Measurements from ENCODE around the gene RIMS1. TPM values are rescaled to one million over a fixed set of nuclear protein-coding genes. Genes with fewer than 3 reads are reported as not detected.

RIMS1 gene
- total RNA-seq, 1 donor from 2014 or later: under 0.01 TPM

DNA sequence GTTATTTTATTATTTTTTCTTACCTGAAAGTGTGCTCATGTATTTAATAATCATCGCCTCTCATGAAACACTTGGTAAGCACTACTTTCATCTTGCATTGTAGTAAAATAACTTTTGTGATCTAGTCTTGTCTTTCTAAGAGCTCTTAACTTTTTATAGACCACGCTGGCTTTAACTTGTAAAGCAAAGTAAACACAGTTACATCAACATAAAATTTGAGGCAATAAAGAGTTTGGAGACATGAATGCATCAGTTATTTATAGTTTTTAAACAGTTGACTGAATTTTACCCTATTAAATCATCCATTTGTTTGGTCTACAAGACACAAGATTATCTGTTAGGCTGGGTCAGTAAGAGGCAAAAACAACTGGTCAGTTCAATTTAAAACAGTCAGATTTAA, 517.1 kb downstream of the RIMS1 start:
- Histone ChIP-seq H3K27me3 (ENCODE audit: control insufficient read depth, insufficient read depth, low read length) (no peaks in the 10 kb centered on the region), H3K4me3 (ENCODE audit: low read depth, low read length) (no peak overlapping the region), H3K36me3 (ENCODE audit: control insufficient read depth, insufficient read depth, low read length) (no peaks in the 10 kb centered on the region)
- TF ChIP-seq, protein P1, sequence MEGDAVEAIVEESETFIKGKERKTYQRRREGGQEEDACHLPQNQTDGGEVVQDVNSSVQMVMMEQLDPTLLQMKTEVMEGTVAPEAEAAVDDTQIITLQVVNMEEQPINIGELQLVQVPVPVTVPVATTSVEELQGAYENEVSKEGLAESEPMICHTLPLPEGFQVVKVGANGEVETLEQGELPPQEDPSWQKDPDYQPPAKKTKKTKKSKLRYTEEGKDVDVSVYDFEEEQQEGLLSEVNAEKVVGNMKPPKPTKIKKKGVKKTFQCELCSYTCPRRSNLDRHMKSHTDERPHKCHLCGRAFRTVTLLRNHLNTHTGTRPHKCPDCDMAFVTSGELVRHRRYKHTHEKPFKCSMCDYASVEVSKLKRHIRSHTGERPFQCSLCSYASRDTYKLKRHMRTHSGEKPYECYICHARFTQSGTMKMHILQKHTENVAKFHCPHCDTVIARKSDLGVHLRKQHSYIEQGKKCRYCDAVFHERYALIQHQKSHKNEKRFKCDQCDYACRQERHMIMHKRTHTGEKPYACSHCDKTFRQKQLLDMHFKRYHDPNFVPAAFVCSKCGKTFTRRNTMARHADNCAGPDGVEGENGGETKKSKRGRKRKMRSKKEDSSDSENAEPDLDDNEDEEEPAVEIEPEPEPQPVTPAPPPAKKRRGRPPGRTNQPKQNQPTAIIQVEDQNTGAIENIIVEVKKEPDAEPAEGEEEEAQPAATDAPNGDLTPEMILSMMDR (IDR thresholded peaks at IDR 0.05; ENCODE audit: insufficient read depth, low read length, severe bottlenecking): no peak
- no peak for DNase-seq (ENCODE audit: low read depth)
- no peak for FAIRE-seq

- FAIRE-seq: no peak
Measured at GRCh38 chr6:72406517-72406916, 520.2 kb downstream of the RIMS1 start.

GRCh38 chr6:72410769-72411168, 524.4 kb downstream of the RIMS1 start:
- TF ChIP-seq, protein P1 (IDR thresholded peaks at IDR 0.05; ENCODE audit: insufficient read depth, low read length, severe bottlenecking): no peak
- no peaks in the 10 kb centered on the region for H3K36me3 ChIP-seq (ENCODE audit: control insufficient read depth, insufficient read depth, low read length)
- DNase-seq (ENCODE audit: low read depth) (no peak), FAIRE-seq (no peak)
- H3K27me3 ChIP-seq (ENCODE audit: control insufficient read depth, insufficient read depth, low read length): no peaks in the 10 kb centered on the region
- no peak overlapping the region for H3K4me3 ChIP-seq (ENCODE audit: low read depth, low read length)

More at GRCh38 chr6:72406517-72406916, 520.2 kb downstream of the RIMS1 start:
- TF ChIP-seq, protein P1 (IDR thresholded peaks at IDR 0.05; ENCODE audit: insufficient read depth, low read length, severe bottlenecking): no peak
- no peak overlapping the region for H3K4me3 ChIP-seq (ENCODE audit: low read depth, low read length)
- DNase-seq (ENCODE audit: low read depth): no peak
- no peaks in the 10 kb centered on the region for H3K36me3 ChIP-seq (ENCODE audit: control insufficient read depth, insufficient read depth, low read length)
- no peaks in the 10 kb centered on the region for H3K27me3 ChIP-seq (ENCODE audit: control insufficient read depth, insufficient read depth, low read length)

- FAIRE-seq (no peak), DNase-seq (ENCODE audit: low read depth) (peak; percentile 73)
- H3K36me3 ChIP-seq (ENCODE audit: control insufficient read depth, insufficient read depth, low read length): no peaks in the 10 kb centered on the region
- no peak overlapping the region for H3K4me3 ChIP-seq (ENCODE audit: low read depth, low read length)
- TF ChIP-seq, protein P1 (IDR thresholded peaks at IDR 0.05; ENCODE audit: insufficient read depth, low read length, severe bottlenecking): peak; percentile 100
- H3K27me3 ChIP-seq (ENCODE audit: control insufficient read depth, insufficient read depth, low read length): no peaks in the 10 kb centered on the region
Measured at GRCh38 chr6:72411872-72412708, 525.7 kb downstream of the RIMS1 start.

DNA sequence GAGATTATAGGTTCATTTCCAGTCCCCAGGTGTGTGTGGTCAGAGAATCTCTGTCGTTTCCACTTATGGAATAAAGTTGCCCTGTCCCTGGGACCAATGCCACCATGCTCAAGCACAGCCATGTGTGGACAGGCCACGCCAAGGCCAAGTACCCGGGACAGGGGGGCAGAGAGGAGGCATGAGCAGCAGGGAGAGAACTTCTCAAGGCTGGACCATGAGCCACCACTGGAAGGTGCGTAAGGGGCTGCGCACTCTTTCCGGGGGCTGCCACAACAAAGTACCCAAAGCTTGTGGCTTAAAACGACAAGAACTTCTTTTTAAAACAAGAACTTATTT, 526.3 kb downstream of the RIMS1 start:
- FAIRE-seq (no peak), DNase-seq (ENCODE audit: low read depth) (no peak)
- TF ChIP-seq, protein P1 (IDR thresholded peaks at IDR 0.05; ENCODE audit: insufficient read depth, low read length, severe bottlenecking): no peak
- Histone ChIP-seq H3K36me3 (ENCODE audit: control insufficient read depth, insufficient read depth, low read length) (no peaks in the 10 kb centered on the region), H3K4me3 (ENCODE audit: low read depth, low read length) (no peak overlapping the region), H3K27me3 (ENCODE audit: control insufficient read depth, insufficient read depth, low read length) (no peaks in the 10 kb centered on the region)

- H3K27me3 ChIP-seq (ENCODE audit: control insufficient read depth, insufficient read depth, low read length): no peaks in the 10 kb centered on the region
- H3K4me3 ChIP-seq (ENCODE audit: low read depth, low read length): no peak overlapping the region
- FAIRE-seq (no peak), DNase-seq (ENCODE audit: low read depth) (no peak)
- TF ChIP-seq, protein P1 (IDR thresholded peaks at IDR 0.05; ENCODE audit: insufficient read depth, low read length, severe bottlenecking): no peak
- H3K36me3 ChIP-seq (ENCODE audit: control insufficient read depth, insufficient read depth, low read length): no peaks in the 10 kb centered on the region
Measured at GRCh38 chr6:72413884-72414283, 527.5 kb downstream of the RIMS1 start.
